Stimulated activated CD8-positive, alpha-beta memory T cell treated with anti-CD3 and anti-CD28 coated beads, Interleukin-15, amount 100 ng/mL, for 24 hours (primary cell): Measurements from ENCODE around the gene EFNA3.

ENCODE experiments used
- DNase-seq: peaks from one replicate; pipeline ENCODE4 v3.0.0-alpha.2; 2020; ENCODE audit warnings: low read depth

The EFNA3 gene

GRCh38 chr1:155083865-155084721 is 5.5 kb downstream of the EFNA3 start:
- DNase-seq: no peak

GRCh38 chr1:155084722-155085503 is 6.3 kb downstream of the EFNA3 start:
- peak; percentile 72 for DNase-seq

GRCh38 chr1:155085504-155086127 is 7.0 kb downstream of the EFNA3 start:
- no peak for DNase-seq

- peak; percentile 81 for DNase-seq
These were observed 7.6 kb downstream of the EFNA3 start for GRCh38 chr1:155086128-155086741.

- no peak for DNase-seq
These were observed 8.4 kb downstream of the EFNA3 start for GRCh38 chr1:155086856-155087535.

- peak; percentile 79 for DNase-seq
These were observed 12.7 kb downstream of the EFNA3 start for GRCh38 chr1:155091071-155092051.

GRCh38 chr1:155092131-155092530 is 13.5 kb downstream of the EFNA3 start:
- no peak for DNase-seq

- DNase-seq: no peak
These were observed 14.0 kb downstream of the EFNA3 start for GRCh38 chr1:155092641-155093040.

- DNase-seq: no peak
These were observed 15.4 kb downstream of the EFNA3 start for GRCh38 chr1:155093911-155094621.

- no peak for DNase-seq
These were observed 15.9 kb downstream of the EFNA3 start for GRCh38 chr1:155094622-155094948.

- no peak for DNase-seq
These were observed 20.7 kb downstream of the EFNA3 start for GRCh38 chr1:155099331-155099730.

GRCh38 chr1:155103325-155103724 is 24.7 kb downstream of the EFNA3 start:
- no peak for DNase-seq

GRCh38 chr1:155104605-155105534 is 26.2 kb downstream of the EFNA3 start:
- no peak for DNase-seq

- DNase-seq: no peak
These were observed 27.0 kb downstream of the EFNA3 start for GRCh38 chr1:155105604-155106011.

GRCh38 chr1:155106862-155107261 is 28.2 kb downstream of the EFNA3 start:
- DNase-seq: no peak

GRCh38 chr1:155107309-155108264 is 28.9 kb downstream of the EFNA3 start:
- DNase-seq: no peak

- DNase-seq: no peak
These were observed 29.7 kb downstream of the EFNA3 start for GRCh38 chr1:155108296-155108695.

- DNase-seq: no peak
These were observed 31.7 kb downstream of the EFNA3 start for GRCh38 chr1:155110381-155110780.
